ENCODE data around the gene TMEM200A. TPM values are rescaled to one million over a fixed set of nuclear protein-coding genes. Genes with fewer than 3 reads are reported as not detected.

Gene TMEM200A
- total RNA-seq, 1 donor from 2014 or later: 12.8 TPM

GRCh38 chr6:130437961-130438360 is 72.1 kb downstream of the TMEM200A start:
- Histone ChIP-seq H3K9me3 (ENCODE audit: low read depth) (no peaks in the 10 kb centered on the region), H4K20me1 (ENCODE audit: low read depth) (no peaks in the 10 kb centered on the region), H3F3A (ENCODE audit: low read depth) (no peaks in the 10 kb centered on the region), H3K27ac (no peak overlapping the region), H3K27me3 (no peaks in the 10 kb centered on the region), H3K4me2 (no peak overlapping the region), H3K79me2 (ENCODE audit: low read depth) (no peaks in the 10 kb centered on the region), H3K4me1 (peaks cover 9% of the 10 kb centered on the region), H3K4me3 (no peak overlapping the region), H3K36me3 (no peaks in the 10 kb centered on the region), H2AFZ (replicated peaks) (no peak overlapping the region), H3K9ac (no peak overlapping the region)
- TF ChIP-seq CTCF (IDR thresholded peaks at IDR 0.05) (no peak), EZH2phosphoT487 (IDR thresholded peaks at IDR 0.05) (no peak), EZH2 (IDR thresholded peaks at IDR 0.05) (no peak)
- H3K9me3 Mint-ChIP-seq: no peaks in the 10 kb centered on the region
- H3K4me1 Mint-ChIP-seq: peaks cover 15% of the 10 kb centered on the region
- DNase-seq (ENCODE audit: low spot score): no peak
- peaks cover 15% of the 10 kb centered on the region for H3K36me3 Mint-ChIP-seq
- no peaks in the 10 kb centered on the region for H3K27me3 Mint-ChIP-seq (ENCODE audit: insufficient read depth, low read depth)
- no peak overlapping the region for H3K4me3 Mint-ChIP-seq
- H3K27ac Mint-ChIP-seq: no peak overlapping the region

- Mint-ChIP-seq H3K4me1 (peaks cover 17% of the 10 kb centered on the region), H3K27ac (no peak overlapping the region), H3K27me3 (ENCODE audit: insufficient read depth, low read depth) (no peaks in the 10 kb centered on the region), H3K36me3 (no peaks in the 10 kb centered on the region), H3K9me3 (no peaks in the 10 kb centered on the region), H3K4me3 (no peak overlapping the region)
- Histone ChIP-seq H3K79me2 (ENCODE audit: low read depth) (no peaks in the 10 kb centered on the region), H3K4me3 (no peak overlapping the region), H3K27ac (no peak overlapping the region), H3K9me3 (ENCODE audit: low read depth) (no peaks in the 10 kb centered on the region), H3F3A (ENCODE audit: low read depth) (no peaks in the 10 kb centered on the region), H3K36me3 (no peaks in the 10 kb centered on the region), H3K9ac (no peak overlapping the region), H4K20me1 (ENCODE audit: low read depth) (no peaks in the 10 kb centered on the region), H3K4me2 (no peak overlapping the region), H2AFZ (replicated peaks) (no peak overlapping the region), H3K27me3 (no peaks in the 10 kb centered on the region), H3K4me1 (peaks cover 14% of the 10 kb centered on the region)
- TF ChIP-seq EZH2 (IDR thresholded peaks at IDR 0.05): no peak
- TF ChIP-seq CTCF (IDR thresholded peaks at IDR 0.05): no peak
- TF ChIP-seq EZH2phosphoT487 (IDR thresholded peaks at IDR 0.05): no peak
- DNase-seq (ENCODE audit: low spot score): no peak
Measured at GRCh38 chr6:130447374-130447773, 81.6 kb downstream of the TMEM200A start.

DNA sequence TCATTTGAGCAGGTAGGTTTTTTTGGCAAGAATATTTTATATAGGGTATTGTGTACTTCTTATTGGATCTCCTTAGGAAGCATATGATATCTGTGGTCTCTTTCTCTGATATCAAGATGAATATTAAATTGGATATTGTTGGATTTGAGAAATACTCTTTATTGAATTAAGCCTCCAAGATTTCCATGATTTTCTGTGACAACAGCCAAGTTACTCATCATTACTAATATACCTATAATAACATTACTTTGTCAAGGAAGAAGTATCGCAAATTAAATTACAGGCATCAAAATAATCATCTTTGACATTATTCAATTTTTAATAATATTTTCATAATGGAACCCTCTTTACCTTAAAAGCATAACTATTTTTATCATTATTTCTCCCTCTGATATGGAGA is 86.5 kb downstream of the TMEM200A start:
- H3K27ac ChIP-seq: no peak overlapping the region

More for the DNA sequence above, 86.5 kb downstream of the TMEM200A start:
- no peak overlapping the region for H3K9ac ChIP-seq
- H3K4me3 ChIP-seq: no peak overlapping the region
- no peaks in the 10 kb centered on the region for H3K9me3 Mint-ChIP-seq
- H3K4me1 Mint-ChIP-seq: peaks cover 3% of the 10 kb centered on the region
- H4K20me1 ChIP-seq (ENCODE audit: low read depth): no peaks in the 10 kb centered on the region
- no peak overlapping the region for H2AFZ ChIP-seq (replicated peaks)
- H3K4me3 Mint-ChIP-seq: no peak overlapping the region
- H3K9me3 ChIP-seq (ENCODE audit: low read depth): no peaks in the 10 kb centered on the region
- TF ChIP-seq CTCF (IDR thresholded peaks at IDR 0.05) (no peak), EZH2 (IDR thresholded peaks at IDR 0.05) (no peak), EZH2phosphoT487 (IDR thresholded peaks at IDR 0.05) (no peak)
- H3F3A ChIP-seq (ENCODE audit: low read depth): no peaks in the 10 kb centered on the region
- H3K27me3 ChIP-seq: no peaks in the 10 kb centered on the region
- no peaks in the 10 kb centered on the region for H3K79me2 ChIP-seq (ENCODE audit: low read depth)
- H3K36me3 Mint-ChIP-seq: no peaks in the 10 kb centered on the region
- no peak for DNase-seq (ENCODE audit: low spot score)
- H3K27ac Mint-ChIP-seq: no peak overlapping the region
- H3K4me2 ChIP-seq: no peak overlapping the region
- H3K27me3 Mint-ChIP-seq (ENCODE audit: insufficient read depth, low read depth): no peaks in the 10 kb centered on the region
- no peaks in the 10 kb centered on the region for H3K36me3 ChIP-seq
- H3K4me1 ChIP-seq: no peaks in the 10 kb centered on the region
